ENCODE measurements around the gene LAPTM5.
"Not testable (repeated sequence)": the region's sequence is repeated elsewhere in the genome, so short reads cannot be mapped to it uniquely, and the experiment has no call there.

The LAPTM5 gene

DNA sequence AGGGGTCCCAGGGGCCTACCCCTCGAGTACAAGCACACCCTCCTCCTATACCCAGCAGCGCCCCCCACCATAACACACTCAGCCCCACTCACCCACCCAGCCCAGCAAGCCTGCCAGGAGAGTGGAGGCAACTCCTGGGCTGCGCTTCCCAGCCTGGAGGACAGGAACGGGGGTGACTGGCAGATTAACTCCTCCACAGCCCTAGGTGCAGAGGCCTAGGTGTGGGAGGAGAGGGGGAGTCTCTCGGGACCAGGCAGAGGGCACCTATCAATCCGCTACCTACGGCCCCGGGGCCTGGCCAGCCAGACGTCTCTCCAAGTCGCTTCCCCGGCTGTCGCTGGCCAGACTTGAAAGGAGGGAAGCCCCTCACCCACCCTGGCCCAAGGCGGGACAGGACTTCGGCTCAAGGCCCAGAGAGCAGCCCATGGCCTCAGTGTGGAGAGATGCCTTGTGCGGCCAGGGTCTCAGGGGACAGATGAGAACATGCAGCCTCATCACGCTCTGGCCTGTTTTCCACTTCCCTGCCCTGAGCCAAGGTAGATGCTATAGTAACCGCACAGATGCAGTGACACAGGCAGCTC is 59.1 kb downstream of the LAPTM5 start:
- DNase-seq (ENCODE audit: low read depth in 1 of 2, low spot score in 1 of 2): no peak

DNA sequence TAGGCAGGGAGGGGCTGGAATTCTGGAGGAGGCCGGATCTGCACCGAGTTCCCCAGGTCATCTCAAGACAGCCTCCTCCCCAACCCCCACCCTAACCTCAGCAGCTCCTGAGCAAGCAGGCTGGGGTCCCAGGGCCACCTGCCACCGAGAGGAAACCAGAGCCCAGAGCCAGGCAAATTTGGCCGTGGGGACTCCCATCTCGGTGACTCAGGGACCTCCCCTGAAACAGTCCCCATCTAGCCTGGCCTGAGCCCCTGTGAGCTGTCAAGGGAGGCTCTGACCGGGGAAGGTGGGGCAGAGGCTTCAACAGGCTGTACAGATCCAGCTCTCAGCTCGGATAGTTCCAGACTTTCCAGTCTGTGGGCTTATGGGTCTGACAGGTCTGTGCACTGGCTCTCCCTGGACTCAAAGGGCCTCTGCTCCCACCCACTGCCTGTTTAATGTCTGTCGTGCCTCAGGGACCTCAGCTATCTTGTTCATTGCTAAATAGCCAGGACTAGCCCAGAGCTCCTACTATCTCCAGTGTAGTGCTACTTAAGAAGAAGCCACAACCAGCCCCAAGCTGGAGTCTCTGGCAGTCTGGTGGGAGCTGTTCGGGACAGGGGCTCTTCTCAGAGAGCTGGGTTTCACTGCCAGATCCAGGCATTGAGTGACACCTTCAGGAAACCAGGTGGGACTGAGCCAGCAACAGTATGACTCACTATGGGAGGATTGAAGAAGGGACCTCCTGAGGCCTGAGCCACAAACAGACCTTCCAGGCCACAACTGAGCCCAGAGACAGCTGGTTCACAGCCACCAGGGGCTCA is 59.8 kb downstream of the LAPTM5 start:
- DNase-seq (ENCODE audit: low read depth in 1 of 2, low spot score in 1 of 2): no peak

DNA sequence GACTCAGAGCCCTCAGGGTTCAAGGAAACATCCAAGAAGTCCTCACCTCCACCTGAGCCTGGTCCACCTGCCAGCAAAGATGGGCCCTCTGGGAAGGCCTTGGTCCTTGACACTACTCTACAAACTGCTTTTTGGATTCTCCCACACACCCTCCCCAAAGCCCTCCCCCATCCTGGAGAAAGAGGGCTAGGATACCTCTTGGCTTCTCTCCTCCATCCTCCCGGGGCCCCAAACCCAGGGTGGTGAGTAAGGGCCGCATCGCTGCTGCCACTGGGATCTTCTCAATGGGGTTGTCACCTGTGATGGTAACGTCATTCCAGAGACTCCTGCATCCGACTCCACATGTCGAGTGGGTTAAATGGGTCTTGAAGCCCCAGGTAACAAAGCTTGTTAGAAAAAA is 60.7 kb downstream of the LAPTM5 start:
- no peak for DNase-seq (ENCODE audit: low read depth in 1 of 2, low spot score in 1 of 2)

DNA sequence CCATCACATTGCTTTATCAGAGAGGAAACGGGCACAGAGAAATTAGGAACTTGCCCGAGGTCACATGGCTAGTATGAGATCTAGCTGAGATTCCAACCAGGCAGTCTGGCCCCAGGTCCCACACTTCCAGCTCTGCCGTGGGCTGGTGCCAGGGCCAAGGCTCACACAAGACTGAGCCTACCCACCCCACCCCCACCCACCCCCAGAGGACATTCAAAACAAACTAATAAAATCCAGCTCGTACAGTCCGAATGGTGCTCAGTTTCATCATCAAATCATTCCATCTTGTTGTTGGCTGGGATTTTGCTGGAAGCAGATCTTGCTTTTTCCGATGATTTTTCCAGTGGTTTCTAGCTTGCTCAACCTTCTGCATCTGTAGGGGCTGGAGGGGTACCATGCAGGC is 62.1 kb downstream of the LAPTM5 start:
- DNase-seq (ENCODE audit: low read depth in 1 of 2, low spot score in 1 of 2): no peak

DNA sequence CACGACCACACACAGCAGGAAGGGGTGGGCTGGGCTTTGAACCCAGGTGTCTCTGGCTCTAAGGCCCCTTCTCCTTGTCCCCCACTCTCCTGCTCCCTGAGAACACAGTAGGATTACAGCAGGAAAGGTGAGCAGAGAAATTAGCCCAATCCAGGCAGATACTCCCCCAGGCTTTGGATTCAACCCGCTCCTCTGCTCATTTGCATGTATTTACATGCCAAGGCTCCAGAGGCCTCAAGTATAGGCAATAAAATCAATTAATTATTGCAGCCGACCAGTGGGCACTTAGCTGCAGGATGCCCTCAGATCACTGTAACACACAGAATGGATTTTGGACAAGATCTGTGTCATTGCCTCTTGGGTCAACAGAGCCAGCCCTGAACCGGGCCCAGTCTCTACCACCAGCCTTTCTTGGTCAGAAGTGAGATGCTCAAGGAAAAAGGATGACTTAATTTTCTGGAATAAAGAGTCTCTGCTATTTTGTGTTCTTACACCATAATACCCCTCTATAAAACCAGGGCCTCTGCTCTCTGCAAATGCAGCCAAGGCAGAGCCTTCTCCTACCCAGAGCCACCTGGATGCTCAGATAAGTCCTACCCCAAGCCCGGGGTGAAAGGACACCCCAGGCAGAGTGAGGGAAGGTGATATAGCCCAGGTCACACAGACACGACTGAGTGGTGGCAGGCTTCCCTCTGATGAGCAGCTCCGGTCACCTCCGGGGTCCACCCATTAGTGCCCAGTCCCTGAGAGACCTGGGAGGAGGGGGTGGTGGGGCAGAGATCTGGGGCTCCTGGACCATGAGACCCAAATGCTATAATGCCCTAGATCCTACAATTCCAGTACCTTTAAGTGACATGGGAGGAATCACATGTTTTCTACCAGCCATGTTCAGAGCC is 63.0 kb downstream of the LAPTM5 start:
- no peak for DNase-seq (ENCODE audit: low read depth in 1 of 2, low spot score in 1 of 2)

DNA sequence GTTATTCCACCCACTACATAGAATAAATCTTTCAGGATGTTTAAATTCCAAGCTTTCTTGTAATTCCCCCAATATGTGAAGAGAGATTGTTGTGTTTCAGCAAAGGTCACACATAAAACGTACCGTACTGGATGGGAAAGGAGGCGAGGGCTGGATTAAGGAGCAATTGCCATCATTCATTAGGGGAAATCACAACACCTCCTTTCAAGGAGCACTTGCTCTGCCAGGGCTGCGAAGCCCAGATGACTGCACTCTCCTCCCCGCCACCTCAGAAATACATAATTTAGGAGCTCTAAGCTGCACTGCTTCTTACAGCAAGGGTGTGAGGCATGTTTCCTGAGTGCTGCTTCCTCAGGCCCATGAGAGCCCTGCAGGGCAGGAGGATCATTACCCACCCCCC is 63.8 kb downstream of the LAPTM5 start:
- no peak for DNase-seq (ENCODE audit: low read depth in 1 of 2, low spot score in 1 of 2)

DNA sequence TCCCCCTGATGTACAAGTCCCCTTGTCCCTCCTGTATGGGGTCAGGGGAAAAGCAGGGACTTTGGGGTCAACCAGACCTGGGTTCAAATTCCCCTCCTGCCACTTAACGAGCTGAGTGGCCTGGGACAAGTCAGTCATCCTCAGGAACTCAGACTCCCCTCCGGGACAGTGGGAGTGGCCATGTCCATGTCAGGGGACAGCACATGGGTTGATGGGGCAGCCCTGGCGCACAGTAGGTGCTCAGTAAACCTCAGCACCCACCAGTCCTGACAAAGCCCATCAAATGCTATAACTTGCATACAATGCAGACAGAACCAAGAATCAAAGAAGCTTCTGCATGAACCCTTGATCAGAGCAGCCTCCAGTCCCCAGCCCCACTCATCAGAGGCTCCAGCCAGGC is 64.2 kb downstream of the LAPTM5 start:
- no peak for DNase-seq (ENCODE audit: low read depth in 1 of 2, low spot score in 1 of 2)

DNA sequence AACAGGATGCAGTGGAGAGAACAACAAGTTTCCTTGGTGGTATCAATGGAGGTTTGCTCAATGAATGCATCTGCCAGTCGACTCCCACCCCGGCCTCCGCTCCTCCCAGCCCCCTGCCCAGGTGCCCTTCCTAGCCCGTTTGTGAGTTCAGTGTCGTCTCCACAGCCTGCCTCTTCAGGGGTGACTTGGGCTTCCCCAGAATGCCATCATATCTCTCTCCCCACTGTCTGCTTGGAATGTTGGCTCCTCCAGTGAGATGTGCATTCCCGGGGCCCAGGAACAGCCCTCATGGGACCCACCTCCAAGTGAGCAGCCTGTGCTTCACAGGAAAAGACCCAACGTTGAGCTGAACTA is 64.6 kb downstream of the LAPTM5 start:
- DNase-seq (ENCODE audit: low read depth in 1 of 2, low spot score in 1 of 2): no peak

DNA sequence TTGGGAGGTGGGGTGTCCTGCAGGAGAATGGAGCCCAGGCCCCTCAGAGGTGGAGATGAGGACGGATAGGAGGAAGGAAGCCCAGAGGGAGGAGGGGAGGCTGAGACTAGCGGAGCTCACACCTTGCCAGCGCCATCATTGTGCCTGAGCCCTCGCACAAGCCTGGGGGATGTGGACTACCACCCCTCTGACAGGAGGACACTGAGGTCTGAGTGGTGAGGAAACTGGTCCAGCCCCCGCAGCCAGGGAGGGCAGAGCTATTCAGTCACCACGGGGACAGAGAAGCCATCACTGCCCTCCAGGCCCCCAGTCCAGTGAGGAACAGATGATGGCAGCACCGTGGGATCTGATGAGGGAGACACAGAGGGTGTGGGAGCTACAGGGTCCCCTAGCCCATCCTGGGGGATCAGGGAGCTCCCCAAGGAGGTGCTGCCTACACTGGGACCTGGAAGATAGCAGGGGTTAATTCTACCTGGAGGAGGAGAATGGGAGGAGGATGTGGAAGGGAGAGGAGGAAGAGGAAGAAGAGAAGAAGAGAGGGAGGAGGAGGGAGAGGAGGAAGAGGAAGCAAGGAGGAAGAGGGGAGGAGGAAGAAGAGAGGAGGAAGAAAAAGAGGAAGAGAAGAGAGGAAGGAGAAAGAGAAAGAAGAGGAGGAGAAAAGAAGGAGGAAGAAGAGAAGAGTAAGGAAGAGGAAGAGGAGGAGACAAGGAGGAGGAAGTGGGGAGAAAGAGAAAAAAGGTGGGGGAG is 65.2 kb downstream of the LAPTM5 start:
- no peak for DNase-seq (ENCODE audit: low read depth in 1 of 2, low spot score in 1 of 2)

DNA sequence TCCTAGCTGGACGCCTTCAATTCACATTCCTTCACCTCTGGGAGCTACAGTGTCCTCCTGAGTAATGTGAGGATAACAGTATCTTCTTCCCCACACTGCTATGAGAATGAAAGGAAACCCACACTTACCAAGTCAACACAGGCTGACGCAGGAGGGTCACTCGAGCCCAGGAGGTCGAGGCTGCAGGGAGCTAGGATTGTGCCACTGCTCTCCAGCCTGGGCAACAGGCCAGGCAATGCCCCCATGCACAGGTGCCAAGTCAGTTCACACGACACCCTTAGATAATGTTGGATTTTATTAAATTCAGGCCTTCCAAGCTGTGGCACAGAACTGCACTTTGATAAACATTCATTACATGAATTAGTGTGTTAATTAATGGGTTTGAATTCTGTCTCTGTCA is 66.1 kb downstream of the LAPTM5 start:
- no peak for DNase-seq (ENCODE audit: low read depth in 1 of 2, low spot score in 1 of 2)

DNA sequence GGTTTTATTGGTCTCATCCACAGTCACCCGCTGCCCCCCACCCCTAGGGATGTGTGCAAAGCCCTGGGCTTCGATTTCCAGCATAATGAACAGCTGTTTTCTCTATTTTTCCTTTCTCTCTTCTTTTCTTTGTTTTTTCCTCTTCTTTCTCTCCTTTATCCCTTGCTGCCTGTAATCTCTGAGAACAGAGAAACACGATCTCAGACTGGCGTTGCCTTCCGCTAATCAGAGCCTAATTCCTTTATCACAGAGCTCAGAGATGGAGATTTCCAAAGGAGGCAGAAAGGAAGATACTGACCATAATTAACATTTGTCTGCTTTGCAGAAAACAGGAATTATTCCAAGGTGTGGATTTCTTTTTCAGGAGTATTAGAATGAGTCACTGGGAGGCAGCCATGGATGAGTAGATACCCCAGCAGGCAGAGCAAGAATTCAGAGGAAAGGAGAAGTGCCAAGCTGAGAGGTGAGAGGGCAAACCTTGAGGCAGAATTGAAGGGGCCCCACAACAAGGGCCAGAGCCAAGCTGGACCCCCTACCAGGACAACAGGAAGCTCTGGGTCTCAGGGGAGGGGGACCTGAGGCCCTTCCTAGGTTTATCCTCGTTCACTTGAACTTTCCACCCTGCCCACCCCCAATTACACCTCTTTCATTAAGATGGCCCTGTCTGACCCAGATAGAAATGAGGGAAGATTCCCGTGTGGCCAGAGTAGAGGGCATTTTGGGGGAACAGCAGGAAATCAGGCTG is 67.5 kb downstream of the LAPTM5 start:
- DNase-seq (ENCODE audit: low read depth in 1 of 2, low spot score in 1 of 2): no peak

DNA sequence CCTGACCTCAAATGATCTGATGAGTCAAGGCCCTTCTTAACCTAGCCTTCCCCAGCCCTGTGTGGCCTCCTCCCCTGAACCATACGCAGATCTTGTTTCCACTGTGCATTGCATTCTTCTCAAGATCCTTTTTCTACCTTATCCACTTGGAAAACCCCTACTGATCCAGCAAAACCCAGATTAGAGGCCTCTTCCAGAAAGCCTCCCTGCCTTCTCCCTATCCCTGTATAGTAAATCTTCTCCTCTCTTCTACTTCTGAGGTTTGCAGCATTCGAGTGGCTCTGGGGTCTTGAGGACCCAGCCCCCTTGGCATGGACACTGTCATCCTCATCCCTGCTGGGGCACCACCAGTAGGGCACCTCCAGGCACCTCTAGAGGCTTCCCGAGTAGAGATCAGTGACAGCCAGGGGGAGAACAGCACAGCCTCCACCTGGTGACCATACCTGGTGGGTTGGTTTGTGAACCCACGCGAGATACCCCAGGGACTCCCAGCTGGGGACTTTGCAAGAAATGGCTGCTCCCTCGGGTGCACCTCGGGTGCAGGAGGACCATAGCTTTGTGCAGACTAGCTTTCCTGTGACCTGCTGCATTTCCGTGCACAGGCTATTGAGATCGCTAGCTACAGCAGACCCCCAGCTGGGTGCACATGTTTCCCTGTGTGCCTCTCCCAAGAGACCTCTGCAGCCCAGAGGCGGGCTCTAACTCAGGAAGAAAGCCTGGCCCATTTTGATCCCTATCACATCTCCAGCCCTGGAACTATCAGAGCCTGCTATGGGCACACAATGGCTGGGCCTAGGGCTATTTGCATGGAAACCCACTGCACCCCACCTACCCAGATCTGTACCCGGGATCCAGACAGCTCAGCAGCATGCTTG is 68.4 kb downstream of the LAPTM5 start:
- DNase-seq (ENCODE audit: low read depth in 1 of 2, low spot score in 1 of 2): no peak

DNA sequence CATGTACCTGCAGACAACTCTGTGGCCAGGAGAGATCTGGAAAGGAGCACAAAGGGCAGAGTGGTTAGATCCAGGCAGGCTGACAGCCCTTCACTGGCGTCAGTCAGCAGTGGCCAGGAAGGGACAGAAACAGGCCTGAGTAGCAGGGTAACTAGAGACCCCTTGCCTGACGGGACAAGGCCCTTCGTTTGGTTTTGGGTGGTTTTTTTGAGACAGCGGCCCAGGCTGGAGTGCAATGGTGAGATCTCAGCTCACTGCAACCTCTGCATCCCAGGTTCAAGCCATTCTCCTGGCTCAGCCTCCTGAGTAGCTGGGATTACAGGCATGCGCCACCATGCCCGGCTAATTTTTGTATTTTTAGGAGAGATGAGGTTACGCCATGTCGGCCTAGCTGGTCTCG is 69.1 kb downstream of the LAPTM5 start:
- not testable (repeated sequence) for DNase-seq (ENCODE audit: low read depth in 1 of 2, low spot score in 1 of 2)

DNA sequence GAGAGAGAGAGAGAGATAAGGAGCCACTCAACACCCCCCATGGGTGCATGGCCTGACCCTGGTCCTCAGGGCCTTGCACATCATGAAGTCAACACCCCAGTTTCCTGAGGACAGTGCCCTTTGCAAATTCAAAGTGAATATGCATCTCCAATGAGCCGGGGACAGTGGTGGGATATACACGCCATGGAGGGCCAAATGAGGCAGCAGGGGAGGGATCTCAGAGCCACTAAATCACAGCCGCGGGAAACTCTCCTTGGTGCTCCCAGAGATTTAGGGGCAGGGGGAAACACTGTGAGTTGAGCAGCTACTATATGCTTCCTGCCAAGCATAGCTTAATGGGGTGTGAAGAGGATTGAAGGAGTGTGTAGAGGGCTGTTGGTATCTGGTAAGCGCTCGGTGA is 69.7 kb downstream of the LAPTM5 start:
- DNase-seq (ENCODE audit: low read depth in 1 of 2, low spot score in 1 of 2): no peak

DNA sequence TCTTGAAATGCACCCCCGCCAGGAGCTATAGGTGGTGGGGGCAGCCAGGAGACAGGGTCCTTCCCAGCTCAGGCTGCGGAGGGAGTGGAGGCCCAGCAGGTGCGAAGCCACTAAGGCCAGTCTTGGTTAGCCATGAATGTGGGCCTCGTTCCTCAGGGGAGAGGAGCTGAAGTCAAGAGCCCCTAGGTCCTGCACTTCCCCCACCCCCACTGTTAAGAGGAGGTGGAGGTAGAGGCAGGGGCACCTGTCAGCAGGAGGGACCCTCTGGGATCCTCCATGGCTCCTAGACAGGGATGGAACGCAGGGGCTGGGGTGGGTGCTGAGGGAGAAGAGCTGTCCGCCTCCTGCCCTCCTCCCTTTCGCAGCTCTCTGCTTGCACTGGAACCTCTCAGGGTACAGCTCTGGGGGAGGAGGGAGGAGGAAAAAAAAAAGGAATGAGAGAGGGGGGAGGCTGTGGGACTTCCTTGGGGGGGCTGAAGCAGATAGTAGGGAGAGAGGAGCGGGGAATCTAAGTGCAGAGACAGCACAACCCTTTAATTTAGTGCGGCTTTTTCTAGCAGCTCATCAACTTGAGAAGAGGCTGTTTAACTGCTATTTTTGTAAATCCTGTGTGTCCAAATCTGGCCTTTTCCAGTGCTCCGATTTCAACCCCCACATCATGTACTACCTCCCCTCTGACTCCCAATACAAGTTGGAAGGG is 71.2 kb downstream of the LAPTM5 start:
- DNase-seq (ENCODE audit: low read depth in 1 of 2, low spot score in 1 of 2): no peak

DNA sequence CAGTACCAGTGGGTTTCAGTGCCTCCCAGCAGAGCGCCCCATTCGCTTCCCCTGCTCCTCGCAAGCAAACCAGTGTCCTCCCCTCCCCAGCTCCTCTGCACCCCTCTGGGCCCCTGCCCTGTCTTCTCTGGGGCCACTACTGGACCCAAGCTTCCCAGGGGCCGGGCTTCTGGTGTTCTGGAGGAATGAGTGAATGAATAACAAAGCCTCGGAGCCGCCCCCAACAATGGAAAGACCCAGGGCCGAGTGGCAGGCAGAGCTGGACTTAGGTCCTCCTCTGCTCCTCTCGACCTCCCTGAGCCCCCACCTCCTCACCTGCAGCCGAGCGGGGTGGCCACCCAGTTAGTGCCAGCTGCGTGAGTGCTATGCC is 71.8 kb downstream of the LAPTM5 start:
- no peak for DNase-seq (ENCODE audit: low read depth in 1 of 2, low spot score in 1 of 2)

DNA sequence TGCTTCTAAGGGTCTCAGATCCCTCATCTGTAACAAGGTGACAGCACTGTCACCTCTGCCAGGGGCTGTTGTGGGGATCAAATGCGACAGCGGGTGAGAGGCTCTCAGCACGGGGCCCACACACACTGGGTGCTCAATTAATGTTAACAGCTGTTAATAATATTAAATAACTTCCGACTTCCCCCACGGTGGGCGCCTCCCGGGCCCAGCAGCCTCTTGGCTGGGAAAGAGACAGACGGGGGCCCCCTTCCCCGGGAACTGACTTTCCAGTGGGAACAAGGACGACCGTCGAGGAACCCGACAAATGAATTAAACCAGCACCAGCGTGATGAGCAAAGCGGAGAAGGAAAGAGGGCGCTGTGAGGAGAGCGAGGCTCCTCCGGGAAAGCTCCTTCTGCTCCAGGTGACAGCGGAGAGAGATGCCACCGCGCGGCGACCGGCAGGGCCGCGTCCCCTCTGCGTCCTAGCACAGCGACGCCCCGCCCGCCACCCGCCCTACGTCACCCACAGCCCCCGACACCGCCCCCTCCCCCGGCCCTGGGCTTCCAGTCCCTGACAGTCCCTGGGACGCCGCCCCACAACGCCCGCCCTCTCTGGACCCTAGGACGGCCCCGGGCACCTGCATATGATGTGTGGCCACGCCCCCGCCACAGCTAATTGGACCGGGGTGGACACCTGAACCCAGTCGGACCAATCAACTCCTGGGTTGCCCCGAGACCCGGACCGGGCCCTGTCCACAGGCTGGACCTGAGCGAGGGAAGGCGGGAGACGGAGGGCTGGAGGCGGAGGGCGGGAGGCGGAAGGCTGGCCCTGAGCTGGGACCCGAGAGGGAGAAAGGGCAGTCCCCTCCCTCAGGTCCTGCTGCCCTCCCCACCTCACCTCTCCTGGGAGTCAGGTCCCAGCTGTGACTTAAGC is 72.4 kb downstream of the LAPTM5 start:
- peak in 1 of 2 donors; percentile 2 for DNase-seq (ENCODE audit: low read depth in 1 of 2, low spot score in 1 of 2)

DNA sequence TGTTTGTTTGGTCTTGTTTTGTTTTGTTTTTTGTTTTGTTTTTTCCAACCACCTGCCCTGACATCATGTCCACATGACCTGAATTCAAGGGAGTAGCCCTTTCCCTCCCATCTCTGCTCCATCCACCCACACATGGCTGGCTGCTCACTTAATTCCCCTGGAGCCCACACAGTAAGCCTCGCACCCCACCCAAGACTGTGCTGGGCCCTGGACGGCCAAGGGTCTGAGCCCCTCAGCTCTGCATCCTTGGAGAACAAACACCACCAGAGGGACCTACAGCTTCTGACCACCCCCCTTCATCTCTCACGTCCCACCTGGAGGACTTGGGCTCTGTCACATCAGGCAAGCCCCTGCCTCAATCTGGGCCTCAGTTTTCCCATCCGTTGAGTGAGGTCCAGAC is 73.3 kb downstream of the LAPTM5 start:
- no peak for DNase-seq (ENCODE audit: low read depth in 1 of 2, low spot score in 1 of 2)

Measured in activated CD4-positive, alpha-beta T cell treated with anti-CD3 and anti-CD28 coated beads, Interleukin-2, amount 50 U/mL, for 24 hours (primary cell).